Measurements from ENCODE around the gene PPDPF.

Gene PPDPF

GRCh38 chr20:63536241-63536977, 15.8 kb downstream of the PPDPF start:
- DNase-seq (ENCODE audit: low read depth in 2 of 3, low spot score in 1 of 3): no peak

- DNase-seq (ENCODE audit: low read depth in 2 of 3, low spot score in 1 of 3): peak in 1 of 3 donors; percentile 48
Observed at GRCh38 chr20:63536997-63537524, 16.5 kb downstream of the PPDPF start, which contains the start of gene PTK6. PTK6 (minus strand) TSS chr20:63537376; CDS start chr20:63537314, 62 bp downstream.

GRCh38 chr20:63537525-63538203, 17.1 kb downstream of the PPDPF start:
- DNase-seq (ENCODE audit: low read depth in 2 of 3, low spot score in 1 of 3): peak; percentile 95

- no peak for DNase-seq (ENCODE audit: low read depth in 2 of 3, low spot score in 1 of 3)
Observed at GRCh38 chr20:63538204-63539091, 17.9 kb downstream of the PPDPF start.

- no peak for DNase-seq (ENCODE audit: low read depth in 2 of 3, low spot score in 1 of 3)
Observed at GRCh38 chr20:63539092-63539430, 18.5 kb downstream of the PPDPF start.

- no peak for DNase-seq (ENCODE audit: low read depth in 2 of 3, low spot score in 1 of 3)
Observed at GRCh38 chr20:63539441-63540370, 19.1 kb downstream of the PPDPF start.

- no peak for DNase-seq (ENCODE audit: low read depth in 2 of 3, low spot score in 1 of 3)
Observed at GRCh38 chr20:63540417-63541186, 20.0 kb downstream of the PPDPF start.

- DNase-seq (ENCODE audit: low read depth in 2 of 3, low spot score in 1 of 3): no peak
Observed at GRCh38 chr20:63541371-63541770, 20.8 kb downstream of the PPDPF start.

- no peak for DNase-seq (ENCODE audit: low read depth in 2 of 3, low spot score in 1 of 3)
Observed at GRCh38 chr20:63542031-63542559, 21.5 kb downstream of the PPDPF start.

GRCh38 chr20:63542696-63543095, 22.1 kb downstream of the PPDPF start:
- no peak for DNase-seq (ENCODE audit: low read depth in 2 of 3, low spot score in 1 of 3)

GRCh38 chr20:63543131-63543530, 22.6 kb downstream of the PPDPF start:
- no peak for DNase-seq (ENCODE audit: low read depth in 2 of 3, low spot score in 1 of 3)

- no peak for DNase-seq (ENCODE audit: low read depth in 2 of 3, low spot score in 1 of 3)
Observed at GRCh38 chr20:63543733-63544132, 23.2 kb downstream of the PPDPF start.

- DNase-seq (ENCODE audit: low read depth in 2 of 3, low spot score in 1 of 3): no peak
Observed at GRCh38 chr20:63544241-63544957, 23.8 kb downstream of the PPDPF start.

- no peak for DNase-seq (ENCODE audit: low read depth in 2 of 3, low spot score in 1 of 3)
Observed at GRCh38 chr20:63544958-63545516, 24.5 kb downstream of the PPDPF start.

- DNase-seq (ENCODE audit: low read depth in 2 of 3, low spot score in 1 of 3): no peak
Observed at GRCh38 chr20:63545814-63546213, 25.2 kb downstream of the PPDPF start.

GRCh38 chr20:63546256-63546955, 25.8 kb downstream of the PPDPF start:
- no peak for DNase-seq (ENCODE audit: low read depth in 2 of 3, low spot score in 1 of 3)

GRCh38 chr20:63546956-63547724, 26.6 kb downstream of the PPDPF start:
- no peak for DNase-seq (ENCODE audit: low read depth in 2 of 3, low spot score in 1 of 3)

All from stimulated activated CD4-positive, alpha-beta T cell treated with anti-CD3 and anti-CD28 coated beads, Interleukin-12 subunit alpha, Interleukin-12 subunit beta, amount 100 ng/mL, for 48 hours (primary cell).